ENCODE data around the gene CELF2. TPM values are rescaled to one million over a fixed set of nuclear protein-coding genes. Genes with fewer than 3 reads are reported as not detected.

The CELF2 gene
- total RNA-seq, 1 donor from 2014 or later = 33.8 TPM

DNA sequence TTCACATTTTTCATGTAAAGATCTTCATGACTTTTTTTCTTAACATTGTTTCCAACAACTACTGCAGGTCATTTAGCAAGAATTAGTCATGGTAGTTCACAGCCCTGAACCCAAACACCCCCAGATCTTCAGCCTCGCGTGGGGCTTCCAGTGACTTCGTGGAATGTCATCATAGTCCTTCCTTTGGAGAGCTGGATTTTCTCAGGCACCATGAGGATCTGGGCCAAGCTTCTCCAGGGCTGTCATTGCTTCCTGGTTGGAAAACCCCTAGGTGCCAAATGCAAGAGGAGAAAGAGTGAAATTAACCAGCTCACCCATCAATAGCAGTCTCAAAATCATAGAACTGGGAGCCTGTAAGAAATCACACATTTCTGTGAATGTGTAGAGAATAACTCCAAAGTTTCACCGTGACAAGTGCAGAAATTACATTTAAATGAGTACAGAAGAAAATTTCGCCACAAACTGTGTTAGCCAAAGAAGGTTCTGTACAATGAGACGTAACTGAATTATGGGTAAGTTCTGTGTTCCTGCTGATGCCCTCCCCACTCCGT is 175.4 kb downstream of the CELF2 start:
- Mint-ChIP-seq H3K27me3 (ENCODE audit: unreplicated experiment) (no peaks in the 10 kb centered on the region), H3K4me1 (ENCODE audit: unreplicated experiment) (peaks cover 6% of the 10 kb centered on the region), H3K27ac (ENCODE audit: unreplicated experiment) (no peak overlapping the region), H3K9me3 (ENCODE audit: unreplicated experiment) (peaks cover 3% of the 10 kb centered on the region), H3K4me3 (ENCODE audit: unreplicated experiment) (no peak overlapping the region), H3K36me3 (ENCODE audit: unreplicated experiment) (peaks cover 10% of the 10 kb centered on the region)
- DNase-seq (ENCODE audit: extremely low spot score, unreplicated experiment) = no peak
- TF ChIP-seq, protein P1, sequence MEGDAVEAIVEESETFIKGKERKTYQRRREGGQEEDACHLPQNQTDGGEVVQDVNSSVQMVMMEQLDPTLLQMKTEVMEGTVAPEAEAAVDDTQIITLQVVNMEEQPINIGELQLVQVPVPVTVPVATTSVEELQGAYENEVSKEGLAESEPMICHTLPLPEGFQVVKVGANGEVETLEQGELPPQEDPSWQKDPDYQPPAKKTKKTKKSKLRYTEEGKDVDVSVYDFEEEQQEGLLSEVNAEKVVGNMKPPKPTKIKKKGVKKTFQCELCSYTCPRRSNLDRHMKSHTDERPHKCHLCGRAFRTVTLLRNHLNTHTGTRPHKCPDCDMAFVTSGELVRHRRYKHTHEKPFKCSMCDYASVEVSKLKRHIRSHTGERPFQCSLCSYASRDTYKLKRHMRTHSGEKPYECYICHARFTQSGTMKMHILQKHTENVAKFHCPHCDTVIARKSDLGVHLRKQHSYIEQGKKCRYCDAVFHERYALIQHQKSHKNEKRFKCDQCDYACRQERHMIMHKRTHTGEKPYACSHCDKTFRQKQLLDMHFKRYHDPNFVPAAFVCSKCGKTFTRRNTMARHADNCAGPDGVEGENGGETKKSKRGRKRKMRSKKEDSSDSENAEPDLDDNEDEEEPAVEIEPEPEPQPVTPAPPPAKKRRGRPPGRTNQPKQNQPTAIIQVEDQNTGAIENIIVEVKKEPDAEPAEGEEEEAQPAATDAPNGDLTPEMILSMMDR (IDR thresholded peaks at IDR 0.05) = no peak

DNA sequence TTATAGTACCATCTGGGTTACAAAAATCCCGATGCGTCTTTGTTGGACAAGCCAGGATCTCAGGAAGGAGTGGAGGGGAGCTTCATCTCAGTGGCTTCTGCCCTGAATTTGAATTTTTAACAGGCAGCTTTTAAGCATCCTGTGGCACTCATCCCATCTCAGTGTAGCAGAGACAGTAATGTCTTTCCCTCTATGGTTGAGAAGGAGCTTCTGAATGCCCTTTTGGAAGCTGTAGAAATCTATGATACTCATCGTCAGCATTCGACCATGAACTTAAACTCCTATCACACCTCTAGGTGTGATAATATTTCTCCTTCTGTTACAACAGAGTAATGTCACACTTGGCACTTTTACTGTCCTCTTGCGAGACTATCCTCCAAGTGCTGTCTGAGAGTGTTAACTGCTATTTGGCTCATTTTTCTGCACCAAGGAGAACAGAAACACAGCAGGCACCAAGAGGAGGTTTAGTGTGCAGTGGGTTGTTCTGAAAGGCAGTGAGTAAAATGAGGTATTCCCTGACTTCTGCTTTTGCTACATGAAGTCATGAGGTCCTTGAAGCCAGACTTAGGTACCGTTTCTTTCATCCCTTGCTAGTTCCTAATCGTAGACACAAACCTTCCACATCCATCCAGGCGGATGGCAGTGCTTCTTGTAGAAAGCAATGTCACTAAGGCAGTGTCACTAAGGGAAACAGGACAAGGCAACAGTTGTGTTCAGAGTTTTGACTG is 177.4 kb downstream of the CELF2 start:
- no peaks in the 10 kb centered on the region for H3K4me1 Mint-ChIP-seq (ENCODE audit: unreplicated experiment)
- H3K36me3 Mint-ChIP-seq (ENCODE audit: unreplicated experiment) = peaks cover 10% of the 10 kb centered on the region
- H3K27ac Mint-ChIP-seq (ENCODE audit: unreplicated experiment) = no peak overlapping the region
- no peaks in the 10 kb centered on the region for H3K9me3 Mint-ChIP-seq (ENCODE audit: unreplicated experiment)
- no peak for DNase-seq (ENCODE audit: extremely low spot score, unreplicated experiment)
- H3K4me3 Mint-ChIP-seq (ENCODE audit: unreplicated experiment) = no peak overlapping the region
- TF ChIP-seq, protein P1 (IDR thresholded peaks at IDR 0.05) = no peak
- H3K27me3 Mint-ChIP-seq (ENCODE audit: unreplicated experiment) = no peaks in the 10 kb centered on the region

DNA sequence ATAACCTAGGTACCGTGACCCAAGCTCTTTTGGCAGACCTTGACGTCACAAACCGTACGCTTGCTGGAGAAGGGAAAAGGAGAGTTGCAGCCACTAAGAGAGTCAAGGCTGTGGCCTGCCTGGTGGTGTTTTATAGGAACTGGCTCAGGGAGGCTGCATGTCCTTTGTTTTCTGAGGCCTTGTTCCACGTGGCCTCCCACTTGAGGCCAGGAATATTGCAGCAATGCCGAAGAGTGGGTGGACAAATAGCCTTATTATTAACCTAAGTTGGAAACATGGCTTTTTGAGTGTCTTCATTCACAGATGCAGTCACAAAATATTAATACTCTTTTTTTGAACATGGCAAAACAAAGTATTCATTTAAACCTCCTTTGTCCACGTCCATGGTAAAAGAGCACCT is 178.0 kb downstream of the CELF2 start:
- Mint-ChIP-seq H3K4me1 (ENCODE audit: unreplicated experiment) (no peaks in the 10 kb centered on the region), H3K36me3 (ENCODE audit: unreplicated experiment) (peaks cover 10% of the 10 kb centered on the region), H3K27me3 (ENCODE audit: unreplicated experiment) (no peaks in the 10 kb centered on the region), H3K27ac (ENCODE audit: unreplicated experiment) (no peak overlapping the region), H3K9me3 (ENCODE audit: unreplicated experiment) (peaks cover 4% of the 10 kb centered on the region), H3K4me3 (ENCODE audit: unreplicated experiment) (no peak overlapping the region)
- TF ChIP-seq, protein P1 (IDR thresholded peaks at IDR 0.05) = no peak
- DNase-seq (ENCODE audit: extremely low spot score, unreplicated experiment) = no peak

DNA sequence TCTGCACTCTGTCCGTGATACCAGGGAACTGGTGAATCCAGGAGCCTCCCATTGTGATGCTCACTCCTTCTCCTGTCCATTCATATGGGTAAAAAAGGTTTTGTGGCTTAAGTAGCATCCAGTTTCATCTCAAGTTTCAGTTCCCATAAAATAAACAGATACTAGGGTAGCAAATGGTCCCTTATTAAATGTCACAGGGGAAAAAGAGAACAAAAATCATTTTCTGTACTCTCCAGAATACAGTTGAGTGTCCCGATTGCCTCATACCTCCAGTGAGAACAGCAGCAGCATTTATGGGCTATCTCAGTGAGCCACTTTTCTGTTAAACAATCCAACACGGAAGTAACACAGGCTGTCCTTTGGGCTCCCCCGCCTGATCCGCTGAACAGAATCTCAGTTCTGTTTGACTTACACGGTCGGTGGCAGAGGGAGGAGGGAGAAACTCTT is 179.6 kb downstream of the CELF2 start:
- Mint-ChIP-seq H3K36me3 (ENCODE audit: unreplicated experiment) (peaks cover 10% of the 10 kb centered on the region), H3K4me3 (ENCODE audit: unreplicated experiment) (no peak overlapping the region), H3K27me3 (ENCODE audit: unreplicated experiment) (no peaks in the 10 kb centered on the region), H3K27ac (ENCODE audit: unreplicated experiment) (no peak overlapping the region), H3K9me3 (ENCODE audit: unreplicated experiment) (peaks cover 5% of the 10 kb centered on the region), H3K4me1 (ENCODE audit: unreplicated experiment) (no peaks in the 10 kb centered on the region)
- no peak for DNase-seq (ENCODE audit: extremely low spot score, unreplicated experiment)
- TF ChIP-seq, protein P1 (IDR thresholded peaks at IDR 0.05) = no peak

DNA sequence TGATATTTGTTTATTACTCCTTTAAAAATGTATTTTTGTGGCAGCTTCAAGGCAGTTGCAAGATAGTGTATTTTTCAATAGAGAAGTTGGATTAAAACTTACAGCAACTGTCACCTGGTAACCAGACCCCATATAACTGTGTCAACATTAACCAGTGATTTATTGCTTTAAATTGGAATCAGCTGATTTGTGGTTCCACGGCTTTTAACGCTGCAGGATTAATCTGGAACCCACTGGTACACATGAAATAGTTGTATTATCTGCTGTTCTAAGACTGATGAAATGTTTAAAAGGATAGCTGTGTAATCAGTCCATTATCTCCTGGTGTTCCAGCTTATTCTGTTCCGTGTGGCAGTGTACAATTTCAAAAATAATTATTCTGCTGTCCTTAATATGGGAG is 180.2 kb downstream of the CELF2 start:
- Mint-ChIP-seq H3K4me3 (ENCODE audit: unreplicated experiment) (no peak overlapping the region), H3K4me1 (ENCODE audit: unreplicated experiment) (no peaks in the 10 kb centered on the region), H3K27me3 (ENCODE audit: unreplicated experiment) (no peaks in the 10 kb centered on the region), H3K27ac (ENCODE audit: unreplicated experiment) (no peak overlapping the region), H3K36me3 (ENCODE audit: unreplicated experiment) (peaks cover 8% of the 10 kb centered on the region), H3K9me3 (ENCODE audit: unreplicated experiment) (peaks cover 5% of the 10 kb centered on the region)
- DNase-seq (ENCODE audit: extremely low spot score, unreplicated experiment) = no peak
- TF ChIP-seq, protein P1 (IDR thresholded peaks at IDR 0.05) = no peak

Measured in osteocyte (in vitro differentiated cells).